HepG2 (cell line): ENCODE data around the gene DDAH2. TPM values are rescaled to one million over a fixed set of nuclear protein-coding genes. Genes with fewer than 3 reads are reported as not detected.

Source experiments
- MAFK ChIP-seq, 2 experiments: IDR thresholded peaks in 1 of 2; conservative IDR thresholded peaks in 1 of 2; 2 replicates each; pipeline ENCODE4 v1.6.1; 2011; ENCODE audit warnings: improper control_type of control experiment in 2 of 2, low read length in 2 of 2
- MLLT10 ChIP-seq: sonication (generic); formaldehyde crosslinking; IDR thresholded peaks from 2 replicates; pipeline ENCODE4 v1.4.0; 2020; ENCODE audit warnings: missing genetic modification reagents
- NFE2L2 ChIP-seq: fragments of 150-350 bp; IDR thresholded peaks from 2 replicates; pipeline ENCODE4 v1.6.1; 2014; ENCODE audit warnings: low read length
- NFIB ChIP-seq: sonication (generic); formaldehyde crosslinking; IDR thresholded peaks from 2 replicates; pipeline ENCODE4 v1.9.0; 2021; ENCODE audit warnings: missing genetic modification reagents, mild to moderate bottlenecking, borderline replicate concordance
- NPAS2 ChIP-seq: sonication (generic); formaldehyde crosslinking; IDR thresholded peaks from 2 replicates; pipeline ENCODE4 v1.8.0; 2022; ENCODE audit warnings: mild to moderate bottlenecking, missing genetic modification reagents, borderline replicate concordance
- PCBP2 ChIP-seq: fragments of 200-400 bp; formaldehyde crosslinking; optimal IDR thresholded peaks from 2 replicates; pipeline ENCODE3; 2018; ENCODE audit warnings: low read length, low read depth; ENCODE audit not compliant: poor library complexity, severe bottlenecking
- POLR2G ChIP-seq: fragments of 200-400 bp; formaldehyde crosslinking; IDR thresholded peaks from 2 replicates; pipeline ENCODE4 v1.6.1; 2018; ENCODE audit warnings: mild to moderate bottlenecking, low read depth, low read length, moderate library complexity
- PPARG ChIP-seq: conservative IDR thresholded peaks from 2 replicates; pipeline ENCODE4 v1.6.1; 2016; ENCODE audit warnings: missing biosample characterization, missing genetic modification reagents
- SATB2 ChIP-seq: sonication (generic); formaldehyde crosslinking; IDR thresholded peaks from 2 replicates; pipeline ENCODE4 v1.5.0; 2020; ENCODE audit warnings: missing genetic modification reagents
- UBTF ChIP-seq: sonication (generic); formaldehyde crosslinking; IDR thresholded peaks from 2 replicates; pipeline ENCODE4 v1.4.0; 2020; ENCODE audit warnings: mild to moderate bottlenecking, missing genetic modification reagents
- ZNF460 ChIP-seq: sonication (generic); formaldehyde crosslinking; IDR thresholded peaks from 2 replicates; pipeline ENCODE4 v1.5.1; 2020; ENCODE audit warnings: missing genetic modification reagents, mild to moderate bottlenecking, borderline replicate concordance
- ZNF607 ChIP-seq: sonication (generic); formaldehyde crosslinking; IDR thresholded peaks from 2 replicates; pipeline ENCODE4 v1.5.1; 2020; ENCODE audit warnings: missing genetic modification reagents, mild to moderate bottlenecking, borderline replicate concordance
- ZNF644 ChIP-seq: IDR thresholded peaks from 2 replicates; pipeline ENCODE4 v1.6.1; 2016; ENCODE audit warnings: low read depth
- ZSCAN5A ChIP-seq: sonication (generic); formaldehyde crosslinking; IDR thresholded peaks from 2 replicates; pipeline ENCODE4 v1.8.0; 2022; ENCODE audit warnings: mild to moderate bottlenecking, missing genetic modification reagents, borderline replicate concordance
- polyA plus RNA-seq, 8 experiments: library from polyadenylated mRNA; depleted of rRNA in 3 of 8; stranded (reverse) in 7 of 8; unstranded in 1 of 8; fragments of >200 nt; fragmentation: Illumina TruSeq in 4 of 8; extraction: Trizol in 4 of 8; gene quantifications; 2 replicates each; pipeline versions ENCODE4 v1.2.1 to v1.2.3, GENCODE V29; 2011 to 2016; ENCODE audit warnings: low read depth in 4 of 8, missing spikeins in 1 of 8, mixed read lengths in 1 of 8; ENCODE audit not compliant: insufficient read depth in 1 of 8
- total RNA-seq, 5 experiments: library from RNA; depleted of rRNA; stranded (reverse); fragments of >200 nt; fragmentation: Illumina TruSeq; extraction: Trizol; gene quantifications; 2 replicates each; pipeline ENCODE4 v1.2.3, GENCODE V29; 2016; ENCODE audit warnings: low read depth in 1 of 5
- TF ChIP-seq, protein P1 (sequence below): sonication (generic); formaldehyde crosslinking; IDR thresholded peaks from 2 replicates; pipeline ENCODE4 v1.4.0; 2020; ENCODE audit warnings: mild to moderate bottlenecking, missing genetic modification reagents
- TF ChIP-seq, protein P2 (sequence below), 2 experiments: IDR thresholded peaks; 2 replicates each; pipeline ENCODE4 v1.6.1; 2011 to 2012; ENCODE audit warnings: low read length in 2 of 2, borderline replicate concordance in 1 of 2, low read depth in 1 of 2, mild to moderate bottlenecking in 1 of 2, moderate library complexity in 1 of 2
- TF ChIP-seq, protein P3 (sequence below): sonication (generic); formaldehyde crosslinking; IDR thresholded peaks from 2 replicates; pipeline ENCODE4 v1.5.0; 2020; ENCODE audit warnings: mild to moderate bottlenecking, missing genetic modification reagents

DDAH2 gene
- total and polyA plus RNA-seq, 2 of the 13 experiments (the other 11 are each of a cell fraction or from before 2014, with no cell fraction given) = 16.4 to 21.1 TPM

- TF ChIP-seq, protein P1, sequence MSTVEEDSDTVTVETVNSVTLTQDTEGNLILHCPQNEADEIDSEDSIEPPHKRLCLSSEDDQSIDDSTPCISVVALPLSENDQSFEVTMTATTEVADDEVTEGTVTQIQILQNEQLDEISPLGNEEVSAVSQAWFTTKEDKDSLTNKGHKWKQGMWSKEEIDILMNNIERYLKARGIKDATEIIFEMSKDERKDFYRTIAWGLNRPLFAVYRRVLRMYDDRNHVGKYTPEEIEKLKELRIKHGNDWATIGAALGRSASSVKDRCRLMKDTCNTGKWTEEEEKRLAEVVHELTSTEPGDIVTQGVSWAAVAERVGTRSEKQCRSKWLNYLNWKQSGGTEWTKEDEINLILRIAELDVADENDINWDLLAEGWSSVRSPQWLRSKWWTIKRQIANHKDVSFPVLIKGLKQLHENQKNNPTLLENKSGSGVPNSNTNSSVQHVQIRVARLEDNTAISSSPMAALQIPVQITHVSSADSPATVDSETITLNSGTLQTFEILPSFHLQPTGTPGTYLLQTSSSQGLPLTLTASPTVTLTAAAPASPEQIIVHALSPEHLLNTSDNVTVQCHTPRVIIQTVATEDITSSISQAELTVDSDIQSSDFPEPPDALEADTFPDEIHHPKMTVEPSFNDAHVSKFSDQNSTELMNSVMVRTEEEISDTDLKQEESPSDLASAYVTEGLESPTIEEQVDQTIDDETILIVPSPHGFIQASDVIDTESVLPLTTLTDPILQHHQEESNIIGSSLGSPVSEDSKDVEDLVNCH (CRISPR knock-in tag) = no peak
- TF ChIP-seq ZNF460 (no peak), MAFK (conservative IDR thresholded peaks at IDR 0.05 in 1 of 2, IDR thresholded peaks at IDR 0.05 in 1 of 2; ENCODE audit: low read length in 2 of 2) (peak in 1 of 2 experiments; percentile 57; a peak in 2 of 4 replicates), NPAS2 (CRISPR knock-in tag) (no peak), NFIB (CRISPR knock-in tag) (no peak), PCBP2 (no peak), UBTF (CRISPR knock-in tag) (no peak), MLLT10 (CRISPR knock-in tag) (no peak), PPARG (CRISPR knock-in tag) (no peak), ZNF644 (CRISPR knock-in tag) (no peak), ZNF607 (CRISPR knock-in tag) (no peak), NFE2L2 (peak; percentile 83), SATB2 (CRISPR knock-in tag) (no peak), POLR2G (no peak), ZSCAN5A (CRISPR knock-in tag) (no peak)
- TF ChIP-seq, protein P2, sequence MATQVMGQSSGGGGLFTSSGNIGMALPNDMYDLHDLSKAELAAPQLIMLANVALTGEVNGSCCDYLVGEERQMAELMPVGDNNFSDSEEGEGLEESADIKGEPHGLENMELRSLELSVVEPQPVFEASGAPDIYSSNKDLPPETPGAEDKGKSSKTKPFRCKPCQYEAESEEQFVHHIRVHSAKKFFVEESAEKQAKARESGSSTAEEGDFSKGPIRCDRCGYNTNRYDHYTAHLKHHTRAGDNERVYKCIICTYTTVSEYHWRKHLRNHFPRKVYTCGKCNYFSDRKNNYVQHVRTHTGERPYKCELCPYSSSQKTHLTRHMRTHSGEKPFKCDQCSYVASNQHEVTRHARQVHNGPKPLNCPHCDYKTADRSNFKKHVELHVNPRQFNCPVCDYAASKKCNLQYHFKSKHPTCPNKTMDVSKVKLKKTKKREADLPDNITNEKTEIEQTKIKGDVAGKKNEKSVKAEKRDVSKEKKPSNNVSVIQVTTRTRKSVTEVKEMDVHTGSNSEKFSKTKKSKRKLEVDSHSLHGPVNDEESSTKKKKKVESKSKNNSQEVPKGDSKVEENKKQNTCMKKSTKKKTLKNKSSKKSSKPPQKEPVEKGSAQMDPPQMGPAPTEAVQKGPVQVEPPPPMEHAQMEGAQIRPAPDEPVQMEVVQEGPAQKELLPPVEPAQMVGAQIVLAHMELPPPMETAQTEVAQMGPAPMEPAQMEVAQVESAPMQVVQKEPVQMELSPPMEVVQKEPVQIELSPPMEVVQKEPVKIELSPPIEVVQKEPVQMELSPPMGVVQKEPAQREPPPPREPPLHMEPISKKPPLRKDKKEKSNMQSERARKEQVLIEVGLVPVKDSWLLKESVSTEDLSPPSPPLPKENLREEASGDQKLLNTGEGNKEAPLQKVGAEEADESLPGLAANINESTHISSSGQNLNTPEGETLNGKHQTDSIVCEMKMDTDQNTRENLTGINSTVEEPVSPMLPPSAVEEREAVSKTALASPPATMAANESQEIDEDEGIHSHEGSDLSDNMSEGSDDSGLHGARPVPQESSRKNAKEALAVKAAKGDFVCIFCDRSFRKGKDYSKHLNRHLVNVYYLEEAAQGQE (IDR thresholded peaks at IDR 0.05; ENCODE audit: borderline replicate concordance in 1 of 2, low read depth in 1 of 2, low read length in 2 of 2) = no peak
- TF ChIP-seq, protein P3, sequence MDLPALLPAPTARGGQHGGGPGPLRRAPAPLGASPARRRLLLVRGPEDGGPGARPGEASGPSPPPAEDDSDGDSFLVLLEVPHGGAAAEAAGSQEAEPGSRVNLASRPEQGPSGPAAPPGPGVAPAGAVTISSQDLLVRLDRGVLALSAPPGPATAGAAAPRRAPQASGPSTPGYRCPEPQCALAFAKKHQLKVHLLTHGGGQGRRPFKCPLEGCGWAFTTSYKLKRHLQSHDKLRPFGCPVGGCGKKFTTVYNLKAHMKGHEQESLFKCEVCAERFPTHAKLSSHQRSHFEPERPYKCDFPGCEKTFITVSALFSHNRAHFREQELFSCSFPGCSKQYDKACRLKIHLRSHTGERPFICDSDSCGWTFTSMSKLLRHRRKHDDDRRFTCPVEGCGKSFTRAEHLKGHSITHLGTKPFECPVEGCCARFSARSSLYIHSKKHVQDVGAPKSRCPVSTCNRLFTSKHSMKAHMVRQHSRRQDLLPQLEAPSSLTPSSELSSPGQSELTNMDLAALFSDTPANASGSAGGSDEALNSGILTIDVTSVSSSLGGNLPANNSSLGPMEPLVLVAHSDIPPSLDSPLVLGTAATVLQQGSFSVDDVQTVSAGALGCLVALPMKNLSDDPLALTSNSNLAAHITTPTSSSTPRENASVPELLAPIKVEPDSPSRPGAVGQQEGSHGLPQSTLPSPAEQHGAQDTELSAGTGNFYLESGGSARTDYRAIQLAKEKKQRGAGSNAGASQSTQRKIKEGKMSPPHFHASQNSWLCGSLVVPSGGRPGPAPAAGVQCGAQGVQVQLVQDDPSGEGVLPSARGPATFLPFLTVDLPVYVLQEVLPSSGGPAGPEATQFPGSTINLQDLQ = no peak
These were observed 5.2 kb upstream of the DDAH2 start (continued) for GRCh38 chr6:31734247-31734820.
